Stimulated activated CD8-positive, alpha-beta memory T cell treated with anti-CD3 and anti-CD28 coated beads, Interleukin-2, amount 100 ng/mL, for 48 hours (primary cell): Measurements from ENCODE around the gene EIF3K.

Source experiments
- DNase-seq, 2 donors: peaks; one replicate each; pipeline ENCODE4 v3.0.0-alpha.2; 2020; ENCODE audit warnings: low read depth in 2 of 2

EIF3K gene

DNA sequence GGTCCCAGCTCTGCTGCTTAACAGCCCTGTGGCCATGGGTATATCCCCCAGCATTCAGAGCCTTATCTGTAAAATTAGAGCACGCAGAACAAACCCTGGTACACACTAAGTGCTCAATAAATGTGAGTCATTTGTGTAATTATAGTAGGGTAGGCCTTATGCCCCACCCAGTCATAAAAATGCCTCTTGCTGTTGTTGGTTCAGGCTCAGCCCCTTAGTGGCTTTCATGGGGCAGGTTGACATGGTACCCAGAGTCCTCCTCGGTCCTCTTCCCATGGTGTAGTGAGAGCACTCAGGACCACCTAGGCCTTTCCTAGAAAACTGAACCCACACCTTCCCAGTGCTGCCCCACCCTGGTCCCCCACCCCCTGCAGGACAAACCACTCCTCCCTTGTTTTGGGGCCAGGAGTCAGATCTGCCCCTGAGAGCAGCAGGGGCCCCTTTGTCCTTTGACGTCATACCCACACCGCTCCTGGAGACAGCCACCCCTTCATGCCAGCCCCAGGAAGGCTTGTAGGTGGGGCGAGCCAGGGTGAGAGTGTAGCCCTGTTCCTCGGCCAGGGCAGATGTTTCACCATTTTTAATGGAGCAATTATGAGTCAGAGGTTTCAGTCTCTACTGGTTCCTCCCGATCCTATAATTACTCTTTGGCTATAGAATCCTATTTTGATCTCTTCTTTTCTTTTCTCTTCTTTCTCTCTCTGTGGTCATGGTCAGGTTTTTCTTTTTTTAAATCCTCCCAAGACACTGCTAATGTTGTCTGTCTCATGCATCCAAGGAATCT lies 65.3 kb downstream of the EIF3K start:
- DNase-seq = peak; percentile 21 to 45

GRCh38 chr19:38684862-38685665 lies 66.1 kb downstream of the EIF3K start:
- no peak for DNase-seq

DNA sequence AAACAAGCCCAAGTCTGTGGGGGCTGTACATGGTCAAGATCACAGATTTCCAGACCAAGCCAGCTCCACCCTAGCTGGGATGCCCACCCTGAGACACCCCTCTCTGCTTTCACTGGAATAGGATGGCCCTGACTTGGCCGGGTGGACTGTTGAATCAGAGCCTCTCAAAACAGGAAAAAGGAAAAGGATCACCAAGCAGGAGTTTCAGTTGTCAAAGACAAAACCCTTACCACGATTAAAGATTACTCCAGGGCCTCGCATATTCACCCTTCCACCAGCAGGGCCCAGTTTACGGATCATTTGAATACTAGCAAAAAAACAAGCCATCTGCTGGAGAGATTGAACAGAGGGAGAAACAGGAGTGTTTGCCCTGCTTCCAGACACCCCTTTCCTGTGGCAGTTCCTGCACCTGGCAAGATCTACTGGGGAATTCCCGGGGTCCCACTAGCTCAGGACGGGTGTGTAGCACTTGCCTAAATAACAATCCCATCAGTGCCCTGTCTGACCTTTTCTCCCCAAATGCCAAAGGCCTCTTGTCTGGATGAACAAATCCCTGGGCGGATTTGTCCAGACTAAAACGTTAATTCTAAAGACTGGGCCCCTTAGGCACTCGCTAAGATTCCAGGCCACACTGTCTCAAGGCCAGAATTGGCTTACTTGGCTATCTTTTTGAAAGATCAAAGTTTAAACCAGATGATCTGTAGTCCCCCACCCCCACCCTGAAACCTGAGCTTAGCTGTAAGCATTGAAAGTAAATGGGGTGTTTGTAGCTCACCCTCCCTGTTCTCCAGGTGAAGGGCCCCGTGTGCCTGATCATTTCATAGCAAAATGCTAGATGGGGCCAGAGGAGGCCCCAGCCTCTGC lies 66.9 kb downstream of the EIF3K start:
- DNase-seq = no peak

DNA sequence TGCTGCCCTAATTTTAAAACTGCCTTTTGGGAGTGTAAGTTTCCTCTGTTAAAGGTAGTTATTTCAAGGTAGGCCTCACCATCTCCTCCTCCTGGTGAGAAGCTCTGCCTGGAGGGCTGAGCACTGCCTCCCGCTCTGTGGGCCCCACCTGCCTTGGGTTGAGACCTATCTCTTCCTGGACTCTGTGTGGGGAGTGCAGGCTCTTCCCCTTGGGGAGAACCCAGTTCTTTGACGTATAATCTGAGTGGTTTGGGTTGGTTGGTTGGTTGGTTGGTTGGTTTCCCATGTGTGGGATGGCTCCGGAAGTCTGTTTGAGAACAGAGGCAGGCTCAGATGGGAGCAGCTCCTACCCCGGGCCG lies 67.5 kb downstream of the EIF3K start:
- DNase-seq = peak; percentile 10 to 26
